Neutrophil (primary cell): ENCODE measurements around the gene ANKRD37.

ENCODE experiments used
- H3K27ac ChIP-seq: fragments of 200-600 bp; sonication (generic); 2 replicates; pipeline ENCODE4 v1.5.1; 2016; ENCODE audit warnings: mild to moderate bottlenecking, moderate library complexity
- H3K27me3 ChIP-seq: fragments of 200-600 bp; sonication (generic); 2 replicates; pipeline ENCODE4 v1.6.0; 2016; ENCODE audit warnings: mild to moderate bottlenecking
- H3K36me3 ChIP-seq: fragments of 200-600 bp; sonication (generic); 2 replicates; pipeline ENCODE4 v1.5.1; 2017
- H3K4me1 ChIP-seq, 2 experiments: fragments of 200-600 bp in 1 of 2; sonication (generic) in 1 of 2; 1 replicate in 1 of 2; 2 replicates in 1 of 2; pipeline versions ENCODE4 v1.5.1 to v1.6.1; 2013 to 2016; ENCODE audit warnings: low read depth in 1 of 2, low read length in 1 of 2, mild to moderate bottlenecking in 1 of 2, moderate library complexity in 1 of 2; ENCODE audit not compliant: control insufficient read depth in 1 of 2, insufficient read depth in 1 of 2
- H3K4me3 ChIP-seq, 2 experiments: fragments of 200-600 bp in 1 of 2; sonication (generic) in 1 of 2; 1 replicate in 1 of 2; 2 replicates in 1 of 2; pipeline ENCODE4 v1.5.1; 2013 to 2016; ENCODE audit warnings: low read depth in 1 of 2, low read length in 1 of 2, mild to moderate bottlenecking in 1 of 2, moderate library complexity in 1 of 2
- H3K9me3 ChIP-seq: fragments of 200-600 bp; sonication (generic); 2 replicates; pipeline ENCODE4 v1.5.1; 2016
- TF ChIP-seq, protein P1 (sequence below): fragments of 200-600 bp; sonication (generic); IDR thresholded peaks from 2 replicates; pipeline ENCODE4 v1.5.1; 2016; ENCODE audit warnings: antibody characterized with exemption

ANKRD37 gene

DNA sequence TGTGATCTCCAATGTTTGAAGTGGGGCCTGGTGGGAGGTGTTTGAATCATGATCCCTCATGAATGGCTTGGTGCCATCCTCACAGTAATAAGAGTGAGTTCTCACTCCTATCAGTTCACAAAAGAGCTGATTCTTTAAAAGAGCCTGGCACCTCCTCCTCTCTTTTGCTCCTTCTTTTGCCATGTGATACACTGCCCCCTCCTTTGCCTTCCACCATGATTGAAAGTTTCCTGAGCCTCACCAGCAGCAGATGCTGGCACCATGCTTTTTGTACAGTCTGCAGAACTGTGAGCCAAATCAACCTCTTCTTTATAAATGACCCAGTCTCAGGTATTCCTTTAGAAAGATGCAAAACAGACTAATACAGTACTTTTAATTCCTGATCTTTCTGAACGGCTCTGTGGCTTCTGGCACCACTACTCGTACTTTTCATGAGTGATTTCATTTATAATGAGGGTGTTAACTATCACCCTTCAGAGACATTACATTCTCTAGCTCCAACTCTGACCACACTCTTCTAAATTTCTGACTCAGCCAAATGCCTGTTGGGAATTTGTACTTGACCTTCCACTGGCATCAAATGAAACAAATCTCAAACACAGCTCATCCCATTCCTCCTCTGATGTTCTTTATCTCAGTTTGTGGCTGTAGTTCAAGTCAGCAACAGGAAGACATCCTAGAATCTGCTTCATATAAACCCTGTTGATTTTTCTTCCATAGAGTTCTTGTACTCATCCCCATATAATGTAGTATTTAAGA lies 24.9 kb downstream of the ANKRD37 start:
- H3K9me3 ChIP-seq: no peaks in the 10 kb centered on the region
- H3K27ac ChIP-seq: no peak overlapping the region
- TF ChIP-seq, protein P1, sequence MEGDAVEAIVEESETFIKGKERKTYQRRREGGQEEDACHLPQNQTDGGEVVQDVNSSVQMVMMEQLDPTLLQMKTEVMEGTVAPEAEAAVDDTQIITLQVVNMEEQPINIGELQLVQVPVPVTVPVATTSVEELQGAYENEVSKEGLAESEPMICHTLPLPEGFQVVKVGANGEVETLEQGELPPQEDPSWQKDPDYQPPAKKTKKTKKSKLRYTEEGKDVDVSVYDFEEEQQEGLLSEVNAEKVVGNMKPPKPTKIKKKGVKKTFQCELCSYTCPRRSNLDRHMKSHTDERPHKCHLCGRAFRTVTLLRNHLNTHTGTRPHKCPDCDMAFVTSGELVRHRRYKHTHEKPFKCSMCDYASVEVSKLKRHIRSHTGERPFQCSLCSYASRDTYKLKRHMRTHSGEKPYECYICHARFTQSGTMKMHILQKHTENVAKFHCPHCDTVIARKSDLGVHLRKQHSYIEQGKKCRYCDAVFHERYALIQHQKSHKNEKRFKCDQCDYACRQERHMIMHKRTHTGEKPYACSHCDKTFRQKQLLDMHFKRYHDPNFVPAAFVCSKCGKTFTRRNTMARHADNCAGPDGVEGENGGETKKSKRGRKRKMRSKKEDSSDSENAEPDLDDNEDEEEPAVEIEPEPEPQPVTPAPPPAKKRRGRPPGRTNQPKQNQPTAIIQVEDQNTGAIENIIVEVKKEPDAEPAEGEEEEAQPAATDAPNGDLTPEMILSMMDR: no peak
- no peak overlapping the region for H3K4me3 ChIP-seq
- no peaks in the 10 kb centered on the region for H3K27me3 ChIP-seq
- H3K4me1 ChIP-seq: peaks cover 13 to 15% of the 10 kb centered on the region in 2 experiments
- H3K36me3 ChIP-seq: peaks cover 26% of the 10 kb centered on the region

DNA sequence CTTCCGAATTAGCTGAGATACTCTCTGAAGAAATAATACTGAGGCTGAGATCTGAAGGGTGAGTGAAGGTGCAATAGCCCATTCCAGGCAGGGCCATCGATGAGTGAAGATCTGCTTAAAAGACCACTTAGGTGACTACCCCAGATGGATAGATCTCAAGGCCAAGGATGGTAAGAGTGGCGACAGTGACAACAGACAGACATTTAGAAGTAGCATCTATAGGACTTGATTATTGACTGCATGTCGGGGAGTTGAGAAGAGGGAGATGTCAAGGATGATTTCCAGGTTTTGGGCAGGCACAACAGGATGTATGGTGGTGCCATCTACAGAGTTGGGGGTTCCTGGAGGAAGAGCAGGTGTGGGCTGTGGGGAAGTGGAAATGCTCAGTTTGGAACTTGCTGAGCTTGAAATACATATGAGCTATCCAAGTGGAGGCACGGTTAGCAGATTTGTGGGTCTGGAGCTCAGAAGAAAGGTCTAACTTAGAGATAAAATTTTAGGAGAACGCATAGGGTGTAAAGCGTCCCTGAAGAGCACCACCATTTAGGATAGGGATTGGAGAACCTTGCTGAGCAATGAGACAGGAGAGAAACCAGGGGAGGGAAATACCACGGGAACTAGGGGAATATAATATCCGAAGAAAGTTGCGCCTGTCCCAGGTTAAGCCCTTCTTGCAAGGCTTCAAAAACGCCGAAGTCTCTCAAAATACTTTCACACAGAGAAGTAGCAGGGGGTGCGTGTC lies 28.4 kb downstream of the ANKRD37 start:
- Histone ChIP-seq H3K27ac (peak overlapping the region; percentile 87), H3K4me3 (peak overlapping the region; percentile 75 to 90), H3K9me3 (no peaks in the 10 kb centered on the region), H3K4me1 (peaks cover 13 to 15% of the 10 kb centered on the region in 2 experiments), H3K27me3 (peaks cover 32% of the 10 kb centered on the region), H3K36me3 (peaks cover 10% of the 10 kb centered on the region)
- TF ChIP-seq, protein P1: no peak

DNA sequence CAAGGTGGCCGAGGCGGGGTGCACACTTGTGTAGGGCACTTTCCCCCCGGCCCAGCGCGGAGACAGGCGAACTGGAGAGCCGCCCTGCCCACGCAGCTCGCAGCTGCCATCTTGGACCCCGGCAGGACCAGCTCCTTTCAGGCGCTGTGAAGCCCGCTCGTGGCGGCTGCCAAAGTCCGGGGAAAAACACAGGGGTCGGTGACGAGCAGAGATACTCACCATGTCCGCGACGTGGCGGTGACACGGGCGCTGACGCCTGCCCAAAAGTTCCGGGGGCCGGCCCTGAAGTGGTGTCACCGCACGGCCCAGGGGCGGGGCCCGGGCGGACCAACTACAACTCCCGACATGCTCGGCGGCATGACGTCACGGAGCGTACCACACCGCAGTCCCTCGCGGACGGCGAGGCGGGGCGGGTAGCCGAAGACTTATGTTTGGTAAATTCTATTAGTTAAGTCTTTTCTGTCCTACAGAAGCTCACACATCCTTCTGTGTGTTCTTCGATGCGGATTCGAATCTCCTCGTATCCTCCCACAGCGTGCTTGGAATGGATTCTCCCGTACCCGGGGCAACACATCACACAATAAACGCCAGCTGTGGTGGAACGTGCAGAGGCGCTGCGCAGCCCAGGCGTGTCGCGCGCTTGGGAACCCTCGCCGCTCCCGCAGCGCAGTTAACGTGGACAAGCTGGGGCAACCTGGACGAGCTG lies 29.2 kb downstream of the ANKRD37 start, which contains the start of gene UFSP2:
Gene UFSP2 (minus strand): TSS at position 318 of the 706 bp plus-strand sequence. CDS start 96 bp downstream, at position 222.
- H3K4me3 ChIP-seq: peak within 1 kb of the TSS; percentile 75 to 90
- peaks cover 40% of the 10 kb centered on the region for H3K27me3 ChIP-seq
- TF ChIP-seq, protein P1: peak; percentile 45
- H3K27ac ChIP-seq: peak within 1 kb of the TSS; percentile 87
- peaks cover 13 to 15% of the 10 kb centered on the region in 2 experiments for H3K4me1 ChIP-seq
- H3K36me3 ChIP-seq: peaks cover 10% of the 10 kb centered on the region
- H3K9me3 ChIP-seq: no peaks in the 10 kb centered on the region

DNA sequence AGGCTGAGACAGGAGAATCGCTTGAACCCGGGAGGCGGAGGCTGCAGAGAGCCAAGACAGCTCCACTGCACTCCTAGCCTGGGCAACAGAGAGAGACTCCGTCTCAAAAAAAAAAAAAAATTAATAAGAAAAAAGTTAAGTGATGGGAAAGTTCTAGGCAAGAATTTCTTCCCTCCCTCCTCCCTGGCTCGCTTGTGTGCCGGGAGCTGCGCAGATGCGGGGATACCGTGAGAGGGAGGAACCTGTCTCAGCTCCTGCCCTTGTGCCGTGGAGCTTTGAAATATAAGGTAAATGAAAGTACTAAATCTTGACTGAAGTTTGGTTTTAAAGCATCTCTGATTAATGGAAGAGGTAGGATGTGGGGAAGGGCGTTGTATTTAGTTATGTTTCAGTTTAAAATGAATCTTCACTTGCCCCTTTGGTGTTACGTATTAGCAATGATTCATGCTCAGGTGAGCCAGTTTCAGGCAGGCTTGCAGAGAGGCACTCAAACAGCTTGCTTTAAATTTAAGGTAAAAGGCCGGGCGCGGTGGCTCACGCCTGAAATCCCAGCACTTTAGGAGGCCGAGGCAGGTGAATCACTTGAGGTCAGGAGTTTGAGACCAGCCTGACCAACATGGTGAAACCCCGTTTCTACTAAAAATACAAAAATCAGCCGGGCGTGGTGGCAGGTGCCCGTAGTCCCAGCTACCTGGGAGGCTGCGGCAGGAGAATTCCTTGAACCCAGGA lies 30.5 kb downstream of the ANKRD37 start:
- Histone ChIP-seq H3K4me1 (peaks cover 13 to 15% of the 10 kb centered on the region in 2 experiments), H3K36me3 (no peaks in the 10 kb centered on the region), H3K27ac (no peak overlapping the region), H3K9me3 (no peaks in the 10 kb centered on the region), H3K27me3 (peaks cover 52% of the 10 kb centered on the region), H3K4me3 (no peak overlapping the region)
- TF ChIP-seq, protein P1: no peak

DNA sequence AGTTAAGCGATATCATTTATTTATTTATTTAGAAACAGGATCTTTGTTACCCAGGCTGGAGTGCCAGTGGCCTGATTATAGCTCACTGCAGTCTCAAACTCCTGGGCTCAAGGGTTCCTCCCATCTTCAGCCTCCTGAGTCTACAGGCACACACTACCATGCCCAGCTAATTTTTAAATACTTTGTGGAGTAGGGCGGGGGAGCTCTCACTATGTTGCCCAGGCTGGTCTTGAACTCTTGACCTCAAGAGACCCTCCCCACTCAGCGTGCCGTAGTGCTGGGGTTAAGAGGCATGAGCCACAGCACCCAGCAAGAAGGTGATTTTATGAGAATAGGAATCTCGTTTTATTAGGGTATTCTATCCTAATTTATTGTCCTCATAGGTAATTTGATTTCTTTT lies 33.0 kb downstream of the ANKRD37 start:
- no peak overlapping the region for H3K4me3 ChIP-seq
- TF ChIP-seq, protein P1: no peak
- peaks cover 13% of the 10 kb centered on the region in 2 experiments for H3K4me1 ChIP-seq
- no peak overlapping the region for H3K27ac ChIP-seq
- H3K36me3 ChIP-seq: no peaks in the 10 kb centered on the region
- H3K27me3 ChIP-seq: peaks cover 70% of the 10 kb centered on the region
- no peaks in the 10 kb centered on the region for H3K9me3 ChIP-seq
